GM04503 (cell line): ENCODE measurements around the gene RPE.

Experiments
- DNase-seq: peaks from one replicate; pipeline ENCODE4 v3.0.0-alpha.2; 2012; ENCODE audit warnings: low read depth

RPE gene

DNA sequence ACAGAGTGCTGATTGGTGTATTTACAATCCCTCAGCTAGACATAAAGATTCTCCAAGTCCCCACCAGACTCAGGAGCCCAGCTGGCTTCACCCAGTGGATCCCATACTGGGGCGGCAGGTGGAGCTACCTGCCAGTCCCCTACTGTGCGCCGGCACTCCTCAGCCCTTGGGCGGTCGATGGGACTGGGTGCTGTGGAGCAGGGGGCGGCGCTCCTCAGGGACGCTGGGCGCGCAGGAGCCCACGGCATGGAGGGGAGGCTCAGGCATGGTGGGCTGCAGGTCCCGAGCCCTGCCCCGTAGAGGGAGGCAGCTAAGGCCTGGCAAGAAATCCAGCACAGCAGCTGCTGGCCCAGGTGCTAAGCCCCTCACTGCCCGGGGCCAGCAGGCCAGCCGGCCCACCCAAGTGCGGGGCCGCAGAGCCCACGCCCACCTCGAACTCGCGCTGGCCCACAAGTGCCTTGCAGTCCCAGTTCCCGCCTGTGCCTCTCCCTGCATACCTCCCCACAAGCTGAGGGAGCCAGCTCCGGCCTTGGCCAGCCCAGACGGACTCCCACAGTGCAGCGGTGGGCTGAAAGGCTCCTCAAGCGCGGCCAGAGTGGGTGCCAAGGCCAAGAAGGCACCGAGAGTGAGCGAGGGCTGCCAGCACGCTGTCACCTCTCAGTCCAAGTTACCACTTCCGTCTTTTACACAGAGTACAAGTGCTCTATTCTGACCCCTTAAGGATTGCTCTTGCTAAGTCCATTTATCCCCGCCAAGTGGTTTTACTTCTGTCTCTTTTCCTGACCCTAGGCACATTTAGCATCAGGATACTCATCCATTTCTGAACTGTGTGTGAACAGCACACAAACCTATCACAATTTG, 1.7 kb upstream of the RPE start:
- no peak for DNase-seq

DNA sequence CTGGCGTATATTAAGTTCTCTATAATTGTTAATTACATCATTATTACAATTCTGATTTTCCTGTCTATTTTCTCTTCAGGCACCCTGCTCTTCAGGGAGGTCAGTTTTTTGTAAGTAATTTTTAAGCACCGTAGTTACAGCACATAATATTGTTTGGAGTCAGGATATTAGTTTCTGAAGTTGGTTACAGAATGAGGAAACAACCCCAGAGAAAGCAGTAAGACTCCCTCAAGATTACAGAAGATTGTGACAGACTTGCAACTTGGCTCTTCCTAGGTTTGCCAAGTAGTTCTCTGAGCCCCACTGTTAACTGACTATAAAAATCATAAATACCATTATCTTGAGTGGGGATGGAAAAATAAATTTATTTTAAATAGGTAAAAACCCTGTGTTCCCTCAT, 921 bp downstream of the RPE start:
- peak; percentile 15 for DNase-seq

DNA sequence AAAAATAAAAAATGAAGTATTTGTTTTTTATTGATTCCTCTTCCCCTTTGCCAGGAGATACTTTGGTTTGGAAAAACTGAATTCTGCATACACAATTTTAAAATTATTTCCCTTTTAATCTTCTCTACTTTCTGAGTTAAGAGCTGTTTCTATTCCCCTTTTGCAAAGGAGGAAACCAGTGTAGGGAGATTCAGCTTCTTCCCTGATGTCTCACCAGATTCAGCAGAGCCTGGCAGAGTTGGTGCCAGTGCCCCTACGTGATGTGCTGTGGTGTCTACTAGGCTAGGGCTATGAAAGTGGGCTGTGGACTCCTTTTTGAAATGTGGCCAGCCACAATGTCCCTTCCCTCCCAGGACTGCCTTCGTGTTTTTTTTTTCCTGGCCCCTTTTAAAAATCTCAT, 2.4 kb downstream of the RPE start:
- DNase-seq: no peak

DNA sequence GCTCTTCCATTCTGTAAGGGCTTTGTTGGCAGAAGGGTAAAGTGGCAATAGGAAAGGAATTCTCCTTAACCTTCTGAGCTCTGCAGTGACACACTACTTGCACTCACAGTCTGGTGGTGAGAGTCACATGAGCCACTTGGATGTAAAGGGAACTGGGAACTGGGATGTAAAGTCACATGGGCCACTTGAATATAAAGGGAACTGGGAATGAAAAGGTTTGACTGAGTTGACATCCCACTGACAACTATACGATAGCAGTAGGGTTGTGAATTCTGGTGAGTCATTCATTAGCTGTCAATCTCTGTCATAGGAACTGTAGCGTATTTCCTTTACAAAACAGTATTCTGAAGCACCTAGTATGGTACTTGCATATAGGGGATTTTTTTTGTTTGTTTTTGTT, 5.5 kb downstream of the RPE start:
- no peak for DNase-seq

DNA sequence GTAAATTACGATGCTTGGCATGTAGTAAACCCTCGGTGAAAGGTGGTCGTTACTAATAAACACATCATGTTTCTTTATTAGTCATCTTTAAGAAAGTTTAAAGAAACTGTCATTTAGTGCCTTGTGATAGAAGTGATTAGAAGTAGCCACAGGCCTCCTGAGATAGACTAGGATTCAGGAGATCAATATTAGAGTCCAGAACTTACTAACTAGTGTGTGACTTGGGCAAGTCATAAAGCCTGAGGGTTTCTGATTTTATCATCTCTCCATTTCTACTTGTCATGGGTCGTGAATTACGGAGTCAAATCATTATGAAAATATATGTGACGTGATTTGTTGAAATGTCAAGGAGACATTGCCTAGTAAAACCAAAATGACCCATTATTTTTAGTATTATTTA, 6.7 kb downstream of the RPE start:
- DNase-seq: no peak

DNA sequence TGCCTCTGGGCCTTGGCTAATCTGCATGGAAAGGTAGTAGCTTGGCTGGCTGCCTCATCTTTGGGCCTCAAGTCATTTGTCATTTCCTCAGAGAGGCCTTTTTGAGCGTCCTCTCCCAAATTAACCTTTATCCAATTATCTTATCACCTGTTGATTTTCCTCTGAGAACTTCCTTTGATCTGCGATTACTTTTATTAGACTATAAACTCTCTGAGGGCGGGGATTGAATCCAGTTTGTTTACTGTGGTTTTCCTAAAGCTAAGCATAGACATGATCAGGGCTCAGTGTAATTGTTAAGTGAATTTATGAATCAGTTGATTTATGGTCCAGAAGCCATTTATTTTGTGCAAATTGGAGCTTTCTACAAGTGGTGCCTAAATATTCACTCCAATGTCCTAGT, 7.5 kb downstream of the RPE start:
- DNase-seq: no peak

DNA sequence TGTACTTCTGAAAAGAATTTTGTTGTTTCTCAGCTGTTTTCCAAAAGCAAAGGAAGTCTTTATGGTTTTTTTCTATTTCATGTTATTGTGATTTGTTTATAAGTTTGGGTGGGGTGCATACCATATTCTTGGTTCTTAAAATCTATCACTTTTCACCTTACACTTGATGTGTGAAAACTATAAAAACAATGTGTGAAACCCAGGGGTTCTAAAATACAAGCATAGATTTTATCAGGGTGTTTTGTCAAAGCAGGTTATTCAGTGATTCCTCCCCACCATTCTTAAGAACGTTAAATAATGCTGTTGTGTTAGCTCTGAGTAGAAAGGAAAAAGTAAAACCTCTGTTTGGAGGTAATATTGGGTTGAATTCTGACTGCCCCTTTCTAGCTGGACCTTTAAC, 17.7 kb downstream of the RPE start:
- DNase-seq: no peak

DNA sequence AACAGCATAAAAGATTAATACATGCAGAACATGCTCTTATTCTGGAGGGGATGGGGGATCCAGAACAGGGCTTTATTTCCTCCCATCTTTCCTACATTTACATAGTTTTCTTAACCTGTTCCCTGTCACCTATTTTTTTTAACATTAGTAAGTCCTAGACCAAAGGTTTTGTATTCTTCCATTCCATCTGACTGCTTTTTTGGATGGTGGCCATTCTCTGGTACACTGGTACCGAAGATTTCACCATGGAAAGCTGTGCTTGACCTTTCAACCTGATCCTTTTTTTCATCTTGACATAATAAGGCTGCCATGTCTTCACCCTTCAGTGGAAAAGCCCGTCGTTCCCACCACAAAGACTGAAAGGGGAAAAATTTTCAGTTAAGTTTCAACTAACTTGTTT, 20.4 kb downstream of the RPE start:
- DNase-seq: no peak

DNA sequence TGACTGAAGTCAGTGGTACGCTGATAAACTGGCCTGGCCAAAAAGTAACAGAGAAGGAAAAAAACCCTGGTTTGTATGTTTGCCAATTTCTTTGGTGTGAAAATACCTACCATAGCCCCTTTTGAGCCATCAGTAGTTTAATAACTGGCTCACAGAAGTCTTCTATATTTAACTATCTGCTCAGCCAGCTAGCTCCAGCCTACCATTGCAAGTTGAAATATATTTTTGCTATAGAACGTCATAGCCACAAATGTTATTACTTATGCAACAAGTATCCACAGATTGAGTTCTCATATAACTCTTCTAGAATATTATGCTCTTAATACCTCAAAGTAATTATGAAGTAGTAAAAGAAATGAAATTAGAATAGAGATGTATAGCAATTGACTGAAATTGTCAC, 25.2 kb downstream of the RPE start:
- no peak for DNase-seq

DNA sequence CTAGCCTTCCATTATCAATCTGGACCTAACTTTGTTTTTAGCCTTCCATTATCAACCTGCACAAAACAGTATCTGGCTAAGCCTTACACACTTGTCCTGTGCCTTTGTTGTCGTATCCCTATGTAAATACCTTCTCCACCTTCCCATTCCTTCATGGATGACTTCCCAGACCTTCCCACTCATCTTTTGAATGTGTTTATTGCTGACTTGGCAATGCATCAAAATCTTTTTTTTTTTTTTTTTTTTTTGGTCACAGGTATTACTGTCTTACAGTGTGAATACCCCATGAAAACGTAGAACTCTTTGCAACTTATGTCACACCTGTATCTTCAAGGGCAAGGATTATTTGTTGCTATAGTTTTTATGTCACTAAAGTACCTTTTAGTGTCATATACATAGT, 25.7 kb downstream of the RPE start:
- DNase-seq: no peak

DNA sequence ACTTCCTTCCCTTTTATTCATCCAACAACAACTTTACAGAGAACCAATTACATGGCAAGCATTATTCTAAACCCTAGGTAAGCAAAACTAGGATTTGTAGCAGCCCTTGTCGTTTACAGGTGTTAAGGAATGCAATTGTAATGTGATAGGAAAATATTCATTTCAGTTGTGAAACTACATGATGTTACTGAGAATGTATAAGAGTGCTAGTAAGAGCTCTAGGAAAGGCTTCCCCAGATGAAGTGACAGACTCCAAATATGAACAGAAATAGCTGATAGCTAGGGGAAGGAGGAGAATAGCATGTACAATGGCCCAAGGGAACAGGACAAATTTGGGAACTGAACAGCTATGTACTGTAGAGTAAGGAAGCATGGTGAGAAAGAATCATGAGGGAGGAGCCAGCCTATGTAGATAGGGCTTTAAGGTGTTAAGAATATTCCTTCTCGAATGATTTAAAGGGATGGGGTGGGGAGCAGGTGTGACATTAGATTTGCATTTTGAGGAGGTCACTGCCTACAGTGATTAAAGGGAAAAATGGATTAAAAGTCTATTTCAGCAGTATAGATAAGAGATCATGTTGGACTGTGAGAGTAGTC, 31.7 kb downstream of the RPE start:
- DNase-seq: no peak

DNA sequence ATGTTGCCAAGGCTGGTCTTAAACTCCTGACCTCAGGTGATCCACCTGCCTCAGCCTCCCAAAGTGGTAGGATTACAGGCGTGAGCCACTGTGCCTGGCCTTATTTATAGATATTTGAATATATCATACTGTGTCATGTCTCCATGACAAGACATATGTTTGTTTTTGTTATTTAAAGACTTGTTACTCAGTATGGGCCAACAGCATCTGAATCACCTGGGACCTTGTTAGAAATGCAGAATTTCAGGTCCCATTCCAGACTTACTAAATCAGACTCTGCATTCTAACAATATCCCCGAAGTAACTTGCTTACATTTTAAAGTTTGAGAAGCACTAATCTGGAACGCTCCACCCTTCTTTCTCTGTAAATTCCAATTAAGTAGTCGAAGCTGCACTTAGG, 33.2 kb downstream of the RPE start:
- no peak for DNase-seq

DNA sequence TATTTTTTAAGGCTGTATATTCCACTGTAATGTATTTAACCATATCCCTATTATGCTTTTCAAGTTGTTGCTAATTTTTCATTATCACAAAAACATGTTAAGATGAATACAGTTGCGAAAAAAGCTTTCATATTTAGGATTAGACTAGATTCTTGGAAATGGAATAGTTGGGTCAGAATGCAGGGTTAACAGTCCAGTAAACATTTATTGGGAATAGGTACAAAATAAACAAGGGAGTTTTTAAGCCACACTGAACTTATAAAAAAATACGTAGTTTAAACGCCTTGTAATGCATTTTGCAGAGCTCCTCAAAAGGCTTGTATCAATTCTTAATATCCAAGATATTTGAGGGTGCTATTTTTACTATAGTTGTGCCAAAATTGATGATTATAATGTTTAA, 35.6 kb downstream of the RPE start:
- DNase-seq: no peak

DNA sequence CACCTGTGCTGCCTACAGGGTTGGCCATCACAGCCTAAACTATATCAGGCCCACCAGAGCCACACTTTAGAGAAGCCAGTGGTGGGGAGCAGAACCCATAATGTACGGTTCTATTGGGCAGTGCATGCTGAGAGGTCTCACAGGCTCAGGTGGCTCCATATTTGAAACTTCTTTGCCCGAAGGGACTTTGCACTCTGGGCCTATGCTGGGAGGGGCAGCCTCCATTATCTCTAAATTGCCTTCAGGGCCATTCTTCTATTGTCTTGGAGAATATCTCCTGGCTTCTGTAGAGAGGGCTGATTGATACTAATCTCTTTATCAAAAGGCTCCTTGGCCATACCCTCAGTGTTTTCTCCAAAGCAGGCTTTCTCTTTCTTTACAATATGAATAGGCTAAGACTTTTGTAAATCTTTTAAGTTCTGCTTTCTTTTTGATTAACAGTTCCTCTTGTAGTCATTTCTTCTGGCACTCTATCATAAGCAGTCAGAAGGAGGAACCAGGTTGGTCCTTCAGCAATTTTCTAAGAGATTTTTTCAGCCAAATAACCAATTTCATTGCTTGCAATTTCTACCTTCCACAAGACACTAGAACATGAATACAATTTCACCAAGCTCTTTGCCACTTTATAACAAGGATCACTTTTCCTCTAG, 44.5 kb downstream of the RPE start:
- no peak for DNase-seq

DNA sequence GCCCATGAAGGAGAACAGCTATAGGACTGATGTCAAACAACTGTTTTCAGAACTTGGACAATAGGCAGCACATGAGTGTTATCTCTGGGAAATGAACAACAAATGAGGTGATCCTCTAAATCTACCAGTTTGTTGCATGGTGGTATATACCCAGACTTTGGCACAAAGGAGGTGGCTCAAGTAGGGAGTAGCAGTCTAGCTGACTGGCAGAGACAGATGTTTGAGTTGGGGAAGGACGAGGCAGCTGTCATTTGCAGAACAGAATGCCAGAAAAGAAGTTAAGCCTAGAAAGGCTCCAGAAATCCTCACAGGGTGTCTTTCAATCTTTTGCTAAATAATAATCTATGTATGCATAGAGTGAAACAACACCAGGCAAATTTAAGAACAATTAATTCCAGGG, 47.4 kb downstream of the RPE start:
- DNase-seq: no peak

DNA sequence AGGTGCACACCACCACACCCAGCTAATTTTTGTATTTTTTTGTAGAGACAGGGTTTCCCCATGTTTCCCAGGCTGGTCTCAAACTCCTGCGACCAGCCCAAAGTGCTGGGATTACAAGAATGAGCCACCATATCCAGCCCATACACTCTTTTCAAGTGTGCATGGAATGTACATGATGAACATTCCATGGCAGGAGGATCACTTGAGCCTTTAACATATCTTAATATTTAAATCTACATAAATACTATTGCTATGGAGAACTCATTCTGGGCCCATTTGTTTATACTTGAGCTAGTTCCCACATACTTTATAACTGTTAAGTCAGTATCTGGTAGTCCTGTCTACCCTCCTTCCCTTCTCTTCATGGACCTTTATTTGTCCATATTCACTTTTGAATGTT, 48.4 kb downstream of the RPE start:
- no peak for DNase-seq

DNA sequence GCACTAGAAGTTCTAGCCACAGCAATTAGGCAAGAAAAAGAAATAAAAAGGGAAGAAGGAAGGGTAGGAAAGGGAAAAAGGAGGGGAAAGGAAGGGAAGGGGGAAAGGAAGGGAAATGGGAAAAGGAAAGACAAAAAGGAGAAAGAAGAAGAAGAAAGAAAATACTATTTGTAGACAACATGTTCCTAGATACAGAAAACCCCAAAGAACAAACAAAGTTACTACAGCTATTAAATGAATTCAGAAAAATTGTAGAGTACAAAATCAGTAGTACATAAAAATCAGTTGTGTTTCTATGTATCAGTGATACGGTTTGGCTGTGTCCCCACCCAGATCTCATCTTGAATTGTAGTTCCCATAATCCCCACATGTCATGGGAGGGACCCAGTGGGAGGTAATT, 52.3 kb downstream of the RPE start:
- DNase-seq: no peak

DNA sequence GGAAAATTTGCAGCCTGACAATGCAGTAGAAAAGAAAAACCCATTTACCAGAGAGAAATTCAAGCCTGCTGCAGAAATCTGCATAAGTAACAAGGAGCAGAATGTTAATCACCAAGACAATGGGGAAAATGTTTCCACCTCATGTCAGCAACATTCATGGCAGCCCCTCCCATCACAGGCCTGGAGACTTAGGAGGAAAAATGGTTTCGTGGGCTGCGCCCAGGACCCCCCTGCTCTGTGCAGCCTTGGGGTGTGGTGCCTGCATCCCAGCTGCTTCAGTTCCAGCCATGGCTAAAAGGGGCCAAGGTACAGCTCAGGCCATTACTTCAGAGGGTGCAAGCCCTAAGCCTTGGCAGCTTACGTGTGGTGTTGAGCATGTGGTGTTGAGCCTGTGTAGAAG, 53.4 kb downstream of the RPE start:
- no peak for DNase-seq

DNA sequence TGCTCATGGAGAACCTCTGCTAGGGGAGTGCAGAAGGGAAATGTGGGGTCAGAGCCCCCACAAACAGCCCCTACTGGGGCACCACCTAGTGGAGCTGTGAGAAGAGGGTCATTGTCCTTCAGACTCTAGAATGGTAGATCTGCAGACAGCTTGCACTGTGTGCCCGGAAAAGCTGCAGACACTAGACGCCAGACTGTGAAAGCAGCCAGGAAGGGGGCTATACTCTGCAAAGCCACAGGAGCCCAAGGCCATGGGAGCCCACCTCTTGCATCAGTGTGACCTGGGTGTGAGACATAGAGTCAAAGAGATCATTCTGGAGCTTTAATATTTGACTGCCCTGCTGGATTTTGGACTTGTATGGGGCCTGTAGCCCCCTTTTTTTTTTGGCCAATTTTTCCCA, 60.9 kb downstream of the RPE start:
- no peak for DNase-seq
